HepG2 (cell line): ENCODE results near the gene ETS1. TPM values are rescaled to one million over a fixed set of nuclear protein-coding genes. Genes with fewer than 3 reads are reported as not detected.

Experiments
- ATAC-seq: fragments of 200-7000 bp; cut with Tn5 transposase; 3 replicates; pipeline ENCODE4 v1.9.1; 2020; ENCODE audit warnings: mild to moderate bottlenecking, moderate library complexity
- BruUV-seq: library from RNA; stranded (reverse); fragments of 400-500 nt; replicated peaks from 2 replicates; lab custom pipeline; 2021; lab: Mats Ljungman, UMichigan
- CTCF ChIA-PET: fragments of 300-600 bp; formaldehyde crosslinking; extraction: SDS; loops from one replicate; lab custom pipeline; 2021; ENCODE audit warnings: low total read pairs, inconsistent platforms, low intra/inter-chr PET ratio; lab: Yijun Ruan, JAX
- POLR2A ChIA-PET: fragments of 350-600 bp; sonication (Branson Sonifier 250); formaldehyde crosslinking; loops from one replicate; lab custom pipeline; 2020; ENCODE audit warnings: antibody characterized with exemption, inconsistent platforms; lab: Yijun Ruan, JAX
- DNase-seq: peaks from one replicate; pipeline ENCODE4 v3.0.0-alpha.2; 2015; ENCODE audit warnings: low spot score
- FAIRE-seq: peaks from 3 replicates; lab custom pipeline; 2011; peaks lifted over from hg19 to GRCh38; lab: Jason Lieb, UNC
- H2AFZ ChIP-seq: one replicate; pipeline ENCODE4 v1.6.1; 2011; ENCODE audit warnings: low read length, inconsistent platforms
- H3K27ac ChIP-seq: fragments of 300-600 bp; 3 replicates; pipeline ENCODE4 v1.8.0; 2011; ENCODE audit warnings: mixed run types, mild to moderate bottlenecking, mixed read lengths, low read length, inconsistent platforms; ENCODE audit not compliant: insufficient read depth; ENCODE audit errors: extremely low read length
- H3K27me3 ChIP-seq, 2 experiments: fragments of 200-600 bp in 1 of 2; 2 replicates in 1 of 2; 3 replicates in 1 of 2; pipeline versions ENCODE4 v1.6.0 to v1.8.0; 2011; ENCODE audit warnings: low read length in 2 of 2, mild to moderate bottlenecking in 2 of 2, moderate library complexity in 2 of 2, inconsistent platforms in 1 of 2; ENCODE audit not compliant: insufficient read depth in 2 of 2, control insufficient read depth in 1 of 2
- H3K36me3 ChIP-seq, 2 experiments: fragments of 200-600 bp in 1 of 2; replicated peaks in 1 of 2; 2 replicates in 1 of 2; 3 replicates in 1 of 2; pipeline versions ENCODE4 v1.5.1 to v1.8.0; 2011; ENCODE audit warnings: low read length in 2 of 2, inconsistent platforms in 1 of 2; ENCODE audit not compliant: insufficient read depth in 2 of 2, control insufficient read depth in 1 of 2
- H3K4me1 ChIP-seq: 2 replicates; pipeline ENCODE4 v1.5.1; 2012; ENCODE audit warnings: low read length, inconsistent platforms; ENCODE audit not compliant: insufficient read depth
- H3K4me2 ChIP-seq: 2 replicates; pipeline ENCODE4 v1.6.0; 2011; ENCODE audit warnings: low read depth, low read length, inconsistent platforms
- H3K4me3 ChIP-seq, 3 experiments: fragments of 200-600 bp in 1 of 3; sonication (generic), shearing (Covaris generic) in 1 of 3; replicated peaks in 1 of 3; 2 replicates each; pipeline ENCODE4 v1.5.1; 2011 to 2016; ENCODE audit warnings: low read length in 3 of 3, inconsistent platforms in 2 of 3, low read depth in 2 of 3, mild to moderate bottlenecking in 2 of 3, control low read depth in 1 of 3, mixed read lengths in 1 of 3; ENCODE audit not compliant: insufficient read depth in 1 of 3
- H3K79me2 ChIP-seq: one replicate; pipeline ENCODE4 v1.6.1; 2011; ENCODE audit warnings: low read length, inconsistent platforms; ENCODE audit not compliant: insufficient read depth
- H3K9ac ChIP-seq: 2 replicates; pipeline ENCODE4 v1.6.0; 2011; ENCODE audit warnings: mild to moderate bottlenecking, low read depth, low read length, inconsistent platforms; ENCODE audit not compliant: insufficient read depth
- H3K9me3 ChIP-seq: 2 replicates; pipeline ENCODE4 v1.5.1; 2012; ENCODE audit warnings: mild to moderate bottlenecking, low read length
- H4K20me1 ChIP-seq: 2 replicates; pipeline ENCODE4 v1.6.0; 2011; ENCODE audit warnings: inconsistent platforms, mild to moderate bottlenecking, low read length, moderate library complexity; ENCODE audit not compliant: insufficient read depth
- ATF7-NPFF ChIP-seq: sonication (generic); formaldehyde crosslinking; IDR thresholded peaks from 2 replicates; pipeline ENCODE4 v1.8.1; 2023; ENCODE audit warnings: mild to moderate bottlenecking, low read depth, missing genetic modification reagents, moderate library complexity
- CBX5 ChIP-seq: sonication (generic); formaldehyde crosslinking; IDR thresholded peaks from 2 replicates; pipeline ENCODE4 v1.4.0; 2020; ENCODE audit warnings: missing genetic modification reagents, borderline replicate concordance
- EEA1 ChIP-seq: sonication (generic); formaldehyde crosslinking; IDR thresholded peaks from 2 replicates; pipeline ENCODE4 v1.5.1; 2020; ENCODE audit warnings: mild to moderate bottlenecking, missing genetic modification reagents, borderline replicate concordance
- KAT2B ChIP-seq: fragments of 150-350 bp; IDR thresholded peaks from 2 replicates; pipeline ENCODE4 v1.6.1; 2014; ENCODE audit warnings: low read depth, low read length, borderline replicate concordance
- KDM5A ChIP-seq: fragments of 200-600 bp; sonication (generic); IDR thresholded peaks from 2 replicates; pipeline ENCODE4 v1.7.0; 2018; ENCODE audit warnings: antibody characterized with exemption, mild to moderate bottlenecking, low read length, borderline replicate concordance
- LRRFIP1 ChIP-seq: sonication (generic); formaldehyde crosslinking; conservative IDR thresholded peaks from 2 replicates; pipeline ENCODE4 v1.4.0; 2020; ENCODE audit warnings: missing genetic modification reagents
- RORA ChIP-seq: sonication (generic); formaldehyde crosslinking; IDR thresholded peaks from 2 replicates; pipeline ENCODE4 v1.5.0; 2020; ENCODE audit warnings: mild to moderate bottlenecking, missing genetic modification reagents, moderate library complexity
- ZNF136 ChIP-seq: sonication (generic); formaldehyde crosslinking; IDR thresholded peaks from 2 replicates; pipeline ENCODE4 v1.8.1; 2022; ENCODE audit warnings: low read depth, mild to moderate bottlenecking, moderate library complexity, missing genetic modification reagents
- ZNF570 ChIP-seq: sonication (generic); formaldehyde crosslinking; IDR thresholded peaks from 2 replicates; pipeline ENCODE4 v1.4.0; 2020; ENCODE audit warnings: mild to moderate bottlenecking, missing genetic modification reagents, borderline replicate concordance
- WGBS: methylation state at CpG from one replicate; pipeline ENCODE4 v1.1.6; 2017; ENCODE audit warnings: low lambda C conversion rate; 5-methylcytosine and 5-hydroxymethylcytosine counted together
- in situ Hi-C: cut with HindIII; loops from 2 replicates; pipeline ENCODE4 v1.10.0; 2017; ENCODE audit warnings: low pct_unique_long_range_greater_than_20kb; ENCODE audit not compliant: extremely low pct_ligation_motif_present
- intact Hi-C: fragments of 100-400 bp; cut with micrococcal nuclease; formaldehyde crosslinking; loops from one replicate; pipeline ENCODE4 v1.10.0; 2022; ENCODE audit not compliant: unreplicated experiment
- polyA plus RNA-seq, 8 experiments: library from polyadenylated mRNA; depleted of rRNA in 3 of 8; stranded (reverse) in 7 of 8; unstranded in 1 of 8; fragments of >200 nt; fragmentation: Illumina TruSeq in 4 of 8; extraction: Trizol in 4 of 8; gene quantifications; 2 replicates each; pipeline versions ENCODE4 v1.2.1 to v1.2.3, GENCODE V29; 2011 to 2016; ENCODE audit warnings: low read depth in 4 of 8, missing spikeins in 1 of 8, mixed read lengths in 1 of 8; ENCODE audit not compliant: insufficient read depth in 1 of 8
- total RNA-seq, 5 experiments: library from RNA; depleted of rRNA; stranded (reverse); fragments of >200 nt; fragmentation: Illumina TruSeq; extraction: Trizol; gene quantifications; 2 replicates each; pipeline ENCODE4 v1.2.3, GENCODE V29; 2016; ENCODE audit warnings: low read depth in 1 of 5
- TF ChIP-seq, protein P1 (sequence below): sonication (generic); formaldehyde crosslinking; IDR thresholded peaks from 2 replicates; pipeline ENCODE4 v1.5.0; 2020; ENCODE audit warnings: mild to moderate bottlenecking, missing genetic modification reagents, borderline replicate concordance
- TF ChIP-seq, protein P2 (sequence below): IDR thresholded peaks from 2 replicates; pipeline ENCODE4 v1.6.1; 2018; ENCODE audit warnings: missing genetic modification reagents

Gene ETS1
- total and polyA plus RNA-seq, 2 of the 13 experiments (the other 11 are each of a cell fraction or from before 2014, with no cell fraction given): 0.18 to 0.34 TPM

- DNase-seq: no peak
- no peaks in the 10 kb centered on the region for H3K79me2 ChIP-seq
- intact Hi-C loops (no loop called here), in situ Hi-C loops (no loop called here)
- POLR2A ChIA-PET: no interaction called here
- H3K4me2 ChIP-seq: no peak overlapping the region
- CTCF ChIA-PET: no interaction called here
- no peak for FAIRE-seq
- no peak overlapping the region for H3K9ac ChIP-seq
- WGBS: 0% methylated on average over 6 of the region's 6 CpGs
- ATAC-seq: no peak
- no peak overlapping the region for H2AFZ ChIP-seq
- BruUV-seq: no TSS peak
- H3K27me3 ChIP-seq: 0 out of 5 replicates have a peak, but pooled peaks cover 0 to 7% of the 10 kb centered on the region in 2 experiments
- H3K27ac ChIP-seq: no peak overlapping the region
- H3K9me3 ChIP-seq: no peaks in the 10 kb centered on the region
- H3K36me3 ChIP-seq: no peaks in the 10 kb centered on the region
- no peaks in the 10 kb centered on the region for H3K4me1 ChIP-seq
- no peaks in the 10 kb centered on the region for H4K20me1 ChIP-seq
- H3K4me3 ChIP-seq: no peak overlapping the region
- TF ChIP-seq ZNF570 (CRISPR knock-in tag): no peak
- no peak for TF ChIP-seq ZNF136 (CRISPR knock-in tag)
- TF ChIP-seq KAT2B: no peak
- TF ChIP-seq, protein P1, sequence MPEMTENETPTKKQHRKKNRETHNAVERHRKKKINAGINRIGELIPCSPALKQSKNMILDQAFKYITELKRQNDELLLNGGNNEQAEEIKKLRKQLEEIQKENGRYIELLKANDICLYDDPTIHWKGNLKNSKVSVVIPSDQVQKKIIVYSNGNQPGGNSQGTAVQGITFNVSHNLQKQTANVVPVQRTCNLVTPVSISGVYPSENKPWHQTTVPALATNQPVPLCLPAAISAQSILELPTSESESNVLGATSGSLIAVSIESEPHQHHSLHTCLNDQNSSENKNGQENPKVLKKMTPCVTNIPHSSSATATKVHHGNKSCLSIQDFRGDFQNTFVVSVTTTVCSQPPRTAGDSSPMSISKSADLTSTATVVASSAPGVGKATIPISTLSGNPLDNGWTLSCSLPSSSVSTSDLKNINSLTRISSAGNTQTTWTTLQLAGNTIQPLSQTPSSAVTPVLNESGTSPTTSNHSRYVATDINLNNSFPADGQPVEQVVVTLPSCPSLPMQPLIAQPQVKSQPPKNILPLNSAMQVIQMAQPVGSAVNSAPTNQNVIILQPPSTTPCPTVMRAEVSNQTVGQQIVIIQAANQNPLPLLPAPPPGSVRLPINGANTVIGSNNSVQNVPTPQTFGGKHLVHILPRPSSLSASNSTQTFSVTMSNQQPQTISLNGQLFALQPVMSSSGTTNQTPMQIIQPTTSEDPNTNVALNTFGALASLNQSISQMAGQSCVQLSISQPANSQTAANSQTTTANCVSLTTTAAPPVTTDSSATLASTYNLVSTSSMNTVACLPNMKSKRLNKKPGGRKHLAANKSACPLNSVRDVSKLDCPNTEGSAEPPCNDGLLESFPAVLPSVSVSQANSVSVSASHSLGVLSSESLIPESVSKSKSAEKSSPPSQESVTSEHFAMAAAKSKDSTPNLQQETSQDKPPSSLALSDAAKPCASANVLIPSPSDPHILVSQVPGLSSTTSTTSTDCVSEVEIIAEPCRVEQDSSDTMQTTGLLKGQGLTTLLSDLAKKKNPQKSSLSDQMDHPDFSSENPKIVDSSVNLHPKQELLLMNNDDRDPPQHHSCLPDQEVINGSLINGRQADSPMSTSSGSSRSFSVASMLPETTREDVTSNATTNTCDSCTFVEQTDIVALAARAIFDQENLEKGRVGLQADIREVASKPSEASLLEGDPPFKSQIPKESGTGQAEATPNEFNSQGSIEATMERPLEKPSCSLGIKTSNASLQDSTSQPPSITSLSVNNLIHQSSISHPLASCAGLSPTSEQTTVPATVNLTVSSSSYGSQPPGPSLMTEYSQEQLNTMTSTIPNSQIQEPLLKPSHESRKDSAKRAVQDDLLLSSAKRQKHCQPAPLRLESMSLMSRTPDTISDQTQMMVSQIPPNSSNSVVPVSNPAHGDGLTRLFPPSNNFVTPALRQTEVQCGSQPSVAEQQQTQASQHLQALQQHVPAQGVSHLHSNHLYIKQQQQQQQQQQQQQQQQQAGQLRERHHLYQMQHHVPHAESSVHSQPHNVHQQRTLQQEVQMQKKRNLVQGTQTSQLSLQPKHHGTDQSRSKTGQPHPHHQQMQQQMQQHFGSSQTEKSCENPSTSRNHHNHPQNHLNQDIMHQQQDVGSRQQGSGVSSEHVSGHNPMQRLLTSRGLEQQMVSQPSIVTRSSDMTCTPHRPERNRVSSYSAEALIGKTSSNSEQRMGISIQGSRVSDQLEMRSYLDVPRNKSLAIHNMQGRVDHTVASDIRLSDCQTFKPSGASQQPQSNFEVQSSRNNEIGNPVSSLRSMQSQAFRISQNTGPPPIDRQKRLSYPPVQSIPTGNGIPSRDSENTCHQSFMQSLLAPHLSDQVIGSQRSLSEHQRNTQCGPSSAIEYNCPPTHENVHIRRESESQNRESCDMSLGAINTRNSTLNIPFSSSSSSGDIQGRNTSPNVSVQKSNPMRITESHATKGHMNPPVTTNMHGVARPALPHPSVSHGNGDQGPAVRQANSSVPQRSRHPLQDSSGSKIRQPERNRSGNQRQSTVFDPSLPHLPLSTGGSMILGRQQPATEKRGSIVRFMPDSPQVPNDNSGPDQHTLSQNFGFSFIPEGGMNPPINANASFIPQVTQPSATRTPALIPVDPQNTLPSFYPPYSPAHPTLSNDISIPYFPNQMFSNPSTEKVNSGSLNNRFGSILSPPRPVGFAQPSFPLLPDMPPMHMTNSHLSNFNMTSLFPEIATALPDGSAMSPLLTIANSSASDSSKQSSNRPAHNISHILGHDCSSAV (CRISPR knock-in tag): no peak
- TF ChIP-seq ATF7-NPFF (CRISPR knock-in tag): no peak
- TF ChIP-seq RORA (CRISPR knock-in tag): no peak
- no peak for TF ChIP-seq EEA1 (CRISPR knock-in tag)
- no peak for TF ChIP-seq KDM5A
- TF ChIP-seq, protein P2, sequence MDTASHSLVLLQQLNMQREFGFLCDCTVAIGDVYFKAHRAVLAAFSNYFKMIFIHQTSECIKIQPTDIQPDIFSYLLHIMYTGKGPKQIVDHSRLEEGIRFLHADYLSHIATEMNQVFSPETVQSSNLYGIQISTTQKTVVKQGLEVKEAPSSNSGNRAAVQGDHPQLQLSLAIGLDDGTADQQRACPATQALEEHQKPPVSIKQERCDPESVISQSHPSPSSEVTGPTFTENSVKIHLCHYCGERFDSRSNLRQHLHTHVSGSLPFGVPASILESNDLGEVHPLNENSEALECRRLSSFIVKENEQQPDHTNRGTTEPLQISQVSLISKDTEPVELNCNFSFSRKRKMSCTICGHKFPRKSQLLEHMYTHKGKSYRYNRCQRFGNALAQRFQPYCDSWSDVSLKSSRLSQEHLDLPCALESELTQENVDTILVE: no peak
- TF ChIP-seq CBX5 (CRISPR knock-in tag): no peak
- no peak for TF ChIP-seq LRRFIP1 (CRISPR knock-in tag)
Observed at GRCh38 chr11:128572965-128573364, 14.4 kb downstream of the ETS1 start.
